Calu3 (cell line): ENCODE data around the gene CBL. TPM values are rescaled to one million over a fixed set of nuclear protein-coding genes. Genes with fewer than 3 reads are reported as not detected.

Experiments used
- Bru-seq: library from RNA; stranded (reverse); fragments of 400-500 nt; gene quantifications from one replicate; lab custom pipeline; 2021; lab: Mats Ljungman, UMichigan
- BruChase-seq, 2 experiments: library from RNA; stranded (reverse); fragments of 400-500 nt; gene quantifications; one replicate each; lab custom pipeline; 2021; lab: Mats Ljungman, UMichigan
- BruUV-seq: library from RNA; stranded (reverse); fragments of 400-500 nt; replicated peaks from 2 replicates; lab custom pipeline; 2021; lab: Mats Ljungman, UMichigan
- CTCF ChIA-PET: fragments of 300-600 bp; sonication (Branson Sonifier 250); formaldehyde crosslinking; loops from one replicate; lab custom pipeline; 2022; ENCODE audit warnings: antibody characterized with exemption; lab: Charles Lee
- DNase-seq: peaks from one replicate; pipeline ENCODE4 v3.0.0; 2022
- H3K27ac Mint-ChIP-seq: one replicate; pipeline ENCODE4 v1.8.0; 2022; ENCODE audit warnings: mixed read lengths; ENCODE audit not compliant: unreplicated experiment
- H3K27me3 Mint-ChIP-seq: one replicate; pipeline ENCODE4 v1.8.0; 2022; ENCODE audit warnings: mixed read lengths; ENCODE audit not compliant: unreplicated experiment
- H3K36me3 Mint-ChIP-seq: one replicate; pipeline ENCODE4 v1.8.0; 2022; ENCODE audit warnings: mild to moderate bottlenecking, moderate library complexity, mixed read lengths; ENCODE audit not compliant: insufficient read depth, unreplicated experiment
- H3K4me1 Mint-ChIP-seq: one replicate; pipeline ENCODE4 v1.8.0; 2022; ENCODE audit warnings: mild to moderate bottlenecking, low read depth, mixed read lengths; ENCODE audit not compliant: unreplicated experiment
- H3K4me3 Mint-ChIP-seq: one replicate; pipeline ENCODE4 v1.8.0; 2022; ENCODE audit warnings: mild to moderate bottlenecking, low read depth, moderate library complexity, mixed read lengths; ENCODE audit not compliant: unreplicated experiment
- H3K9me3 Mint-ChIP-seq: one replicate; pipeline ENCODE4 v1.8.0; 2022; ENCODE audit warnings: low read depth, mixed read lengths; ENCODE audit not compliant: unreplicated experiment
- CTCF ChIP-seq: fragments of 200-600 bp; IDR thresholded peaks from one replicate; pipeline ENCODE4 v1.8.0; 2022; ENCODE audit warnings: antibody characterized with exemption; ENCODE audit not compliant: unreplicated experiment
- intact Hi-C: fragments of 100-400 bp; cut with micrococcal nuclease; formaldehyde crosslinking; loops from one replicate; pipeline ENCODE4 v1.10.0; 2022; ENCODE audit not compliant: unreplicated experiment
- long read RNA-seq: library from polyadenylated mRNA; stranded (forward); transcript quantifications from one replicate; pipeline ENCODE4 v2.0.0, GENCODE V29; 2022
- total RNA-seq: library from RNA; stranded (reverse); gene quantifications from 2 replicates; pipeline ENCODE4 v1.2.3, GENCODE V29; 2022

The CBL gene
- total RNA-seq (14.2 and 15.9 TPM in 2 replicates), Bru-seq, nascent RNA (percentile 67 among the genes with signal in this experiment), BruChase-seq, experiment 1, labeled RNA remaining after a 6-hour chase (percentile 73 among the genes with signal in this experiment), BruChase-seq, experiment 2, labeled RNA remaining after a 2-hour chase (percentile 73 among the genes with signal in this experiment)
- long read RNA-seq, partial matches to known transcripts, result 2 of 3 reads
- long read RNA-seq, other reads (novel, unspliced or antisense), result 1 of 3 reads

DNA sequence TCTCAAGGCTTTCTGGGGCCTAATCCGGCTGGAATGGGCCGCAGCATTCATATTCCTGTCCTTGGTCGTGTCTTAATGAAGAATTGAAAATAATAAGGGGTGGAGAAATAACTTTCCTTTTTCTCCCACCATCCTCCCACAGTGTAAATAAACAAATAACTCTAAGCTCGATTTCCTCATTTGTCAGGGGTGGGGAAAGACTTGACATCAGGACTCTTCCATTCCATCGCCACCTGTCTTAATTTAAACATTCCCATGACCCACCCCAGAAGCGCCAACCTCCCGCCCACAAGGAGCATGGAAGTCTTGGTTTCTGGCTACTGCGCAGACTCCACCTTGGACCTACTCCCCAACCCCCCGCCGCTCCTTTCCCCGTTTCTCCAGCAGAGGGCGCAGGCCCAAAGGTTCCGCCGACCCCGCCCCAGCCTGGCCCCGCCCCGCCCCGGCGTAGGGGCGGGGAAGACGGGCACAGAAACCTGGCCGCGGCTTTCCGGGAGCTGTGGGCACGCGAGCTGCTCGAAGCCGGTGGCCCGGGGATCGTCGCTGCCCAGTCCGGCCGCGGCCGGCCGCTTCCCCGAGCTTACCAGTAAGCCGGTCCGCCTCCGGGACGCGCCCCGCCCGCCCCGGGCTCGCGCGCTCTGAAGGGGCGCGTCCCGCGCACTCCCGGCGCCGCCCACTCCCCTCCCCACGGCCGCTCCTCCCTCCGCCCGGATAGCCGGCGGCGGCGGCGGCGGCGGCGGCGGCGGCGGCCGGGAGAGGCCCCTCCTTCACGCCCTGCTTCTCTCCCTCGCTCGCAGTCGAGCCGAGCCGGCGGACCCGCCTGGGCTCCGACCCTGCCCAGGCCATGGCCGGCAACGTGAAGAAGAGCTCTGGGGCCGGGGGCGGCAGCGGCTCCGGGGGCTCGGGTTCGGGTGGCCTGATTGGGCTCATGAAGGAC is at the start of gene CBL:
Gene CBL (plus strand): TSS at position 766 of the 937 bp plus-strand sequence. CDS start 79 bp downstream, at position 845.
- H3K4me3 Mint-ChIP-seq, result peak within 1 kb of the TSS; percentile 86
- CTCF ChIA-PET, result interaction anchor here (0.5 to 1.3 kb wide), 10 partner anchors 9 to 525 kb away, joined by 3 to 7 read pairs (median 4); partner anchors contain the start of genes DPAGT1, HMBS and VPS11
- intact Hi-C loops, result no loop called here
- no peaks in the 10 kb centered on the region for H3K4me1 Mint-ChIP-seq
- peak; percentile 89 for DNase-seq
- no peaks in the 10 kb centered on the region for H3K27me3 Mint-ChIP-seq
- peaks cover 20% of the 10 kb centered on the region for H3K36me3 Mint-ChIP-seq
- peak; percentile 80 for TF ChIP-seq CTCF
- H3K9me3 Mint-ChIP-seq, result no peaks in the 10 kb centered on the region
- BruUV-seq, result no TSS peak
- H3K27ac Mint-ChIP-seq, result peak within 1 kb of the TSS; percentile 39

DNA sequence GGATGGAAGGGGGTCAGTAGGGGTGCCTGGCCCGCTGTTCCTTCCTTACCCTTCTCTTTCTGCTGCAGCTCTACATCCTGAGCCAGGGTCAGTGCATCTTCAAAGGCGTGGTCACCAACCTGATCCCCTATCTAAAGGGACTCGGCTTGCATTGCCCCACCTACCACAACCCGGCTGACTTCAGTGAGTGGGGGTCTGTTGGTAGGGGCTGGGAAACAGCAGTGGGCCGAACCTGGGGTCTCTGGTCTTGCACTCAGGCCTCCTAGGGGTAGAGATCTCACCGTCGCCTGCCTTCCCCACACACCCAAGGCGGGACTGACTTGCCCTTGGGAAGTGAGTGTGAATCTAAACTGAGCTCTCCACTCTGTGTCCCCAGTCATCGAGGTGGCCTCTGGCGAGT is 49.6 kb upstream of the CBL start:
- no peak overlapping the region for H3K4me3 Mint-ChIP-seq
- no peak for TF ChIP-seq CTCF
- no peaks in the 10 kb centered on the region for H3K9me3 Mint-ChIP-seq
- BruUV-seq, result no TSS peak
- no peak overlapping the region for H3K27ac Mint-ChIP-seq
- peaks cover 69% of the 10 kb centered on the region for H3K27me3 Mint-ChIP-seq
- intact Hi-C loops, result no loop called here
- H3K4me1 Mint-ChIP-seq, result peaks cover 9% of the 10 kb centered on the region
- DNase-seq, result no peak
- no peaks in the 10 kb centered on the region for H3K36me3 Mint-ChIP-seq
- CTCF ChIA-PET, result interaction anchor here (0.6 to 1.8 kb wide), 2 partner anchors 12 kb away, joined by 3 to 4 read pairs; partner anchors contain the start of gene NLRX1

GRCh38 chr11:119157063-119157462 is 49.1 kb upstream of the CBL start:
- no peak for TF ChIP-seq CTCF
- H3K4me3 Mint-ChIP-seq, result no peak overlapping the region
- H3K36me3 Mint-ChIP-seq, result no peaks in the 10 kb centered on the region
- intact Hi-C loops, result no loop called here
- peaks cover 65% of the 10 kb centered on the region for H3K27me3 Mint-ChIP-seq
- H3K4me1 Mint-ChIP-seq, result peaks cover 9% of the 10 kb centered on the region
- CTCF ChIA-PET, result interaction anchor here (1.8 kb wide), 1 partner anchor 12 kb away, joined by 4 read pairs; the partner anchor contains the start of gene NLRX1
- DNase-seq, result peak; percentile 9
- BruUV-seq, result no TSS peak
- no peaks in the 10 kb centered on the region for H3K9me3 Mint-ChIP-seq
- no peak overlapping the region for H3K27ac Mint-ChIP-seq

DNA sequence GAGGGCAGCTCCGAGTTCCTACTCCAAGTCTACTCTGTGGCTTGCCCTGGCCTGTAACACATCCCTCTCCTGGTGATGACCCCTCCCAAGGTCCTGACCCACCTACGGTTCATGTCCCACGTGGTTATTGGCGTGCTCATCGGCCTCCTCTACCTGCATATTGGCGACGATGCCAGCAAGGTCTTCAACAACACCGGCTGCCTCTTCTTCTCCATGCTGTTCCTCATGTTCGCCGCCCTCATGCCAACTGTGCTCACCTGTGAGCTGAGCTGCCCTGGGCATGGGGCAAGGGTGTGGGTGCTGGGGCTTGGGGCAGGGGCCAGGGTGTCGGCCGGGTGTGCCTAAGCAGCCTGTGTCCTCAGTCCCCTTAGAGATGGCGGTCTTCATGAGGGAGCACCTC is 47.7 kb upstream of the CBL start:
- no peaks in the 10 kb centered on the region for H3K36me3 Mint-ChIP-seq
- peaks cover 56% of the 10 kb centered on the region for H3K27me3 Mint-ChIP-seq
- H3K27ac Mint-ChIP-seq, result no peak overlapping the region
- H3K9me3 Mint-ChIP-seq, result no peaks in the 10 kb centered on the region
- no peak for DNase-seq
- CTCF ChIA-PET, result interaction anchor here (0.5 kb wide), 1 partner anchor 1486 kb away, joined by 6 read pairs; no protein-coding TSS in a partner anchor
- no peak for TF ChIP-seq CTCF
- H3K4me1 Mint-ChIP-seq, result peaks cover 9% of the 10 kb centered on the region
- BruUV-seq, result no TSS peak
- H3K4me3 Mint-ChIP-seq, result no peak overlapping the region
- intact Hi-C loops, result no loop called here
